Keratinocyte (primary cell): ENCODE measurements around the gene SEL1L3.

ENCODE experiments used
- EZH2 ChIP-seq: IDR thresholded peaks from one replicate; pipeline ENCODE4 v1.6.1; 2012; ENCODE audit warnings: inconsistent platforms, mild to moderate bottlenecking, low read length, moderate library complexity
- TF ChIP-seq, protein P1 (sequence below), 3 experiments: IDR thresholded peaks in 1 of 3; conservative IDR thresholded peaks in 1 of 3; optimal IDR thresholded peaks in 1 of 3; 2 replicates in 2 of 3; 3 replicates in 1 of 3; pipeline versions ENCODE3 to v1.5.1; 2011; ENCODE audit warnings: low read length in 3 of 3, mild to moderate bottlenecking in 3 of 3, moderate library complexity in 2 of 3, control low read depth in 1 of 3, inconsistent platforms in 1 of 3; ENCODE audit not compliant: insufficient read depth in 2 of 3; ENCODE audit errors: extremely low read depth in 1 of 3

DNA sequence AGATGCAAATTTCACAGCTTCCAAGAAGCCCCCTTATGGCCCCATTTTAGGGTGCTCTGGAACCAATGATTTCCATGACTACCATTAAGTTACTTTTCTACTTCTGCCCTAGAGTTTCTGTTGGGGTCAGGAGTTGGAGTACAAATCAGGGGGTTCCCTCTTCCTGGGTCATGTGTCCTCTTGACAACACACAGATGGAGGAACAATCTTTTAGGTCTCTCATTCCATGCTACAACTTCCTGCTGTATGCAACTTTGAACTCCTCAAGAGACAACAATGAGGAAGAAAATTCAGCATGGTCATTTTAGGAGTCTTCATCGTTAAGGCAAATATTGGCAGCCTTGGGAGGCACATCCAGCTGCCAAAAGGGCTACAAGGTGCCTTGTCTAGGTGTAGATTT, 79.7 kb downstream of the SEL1L3 start:
- TF ChIP-seq, protein P1, sequence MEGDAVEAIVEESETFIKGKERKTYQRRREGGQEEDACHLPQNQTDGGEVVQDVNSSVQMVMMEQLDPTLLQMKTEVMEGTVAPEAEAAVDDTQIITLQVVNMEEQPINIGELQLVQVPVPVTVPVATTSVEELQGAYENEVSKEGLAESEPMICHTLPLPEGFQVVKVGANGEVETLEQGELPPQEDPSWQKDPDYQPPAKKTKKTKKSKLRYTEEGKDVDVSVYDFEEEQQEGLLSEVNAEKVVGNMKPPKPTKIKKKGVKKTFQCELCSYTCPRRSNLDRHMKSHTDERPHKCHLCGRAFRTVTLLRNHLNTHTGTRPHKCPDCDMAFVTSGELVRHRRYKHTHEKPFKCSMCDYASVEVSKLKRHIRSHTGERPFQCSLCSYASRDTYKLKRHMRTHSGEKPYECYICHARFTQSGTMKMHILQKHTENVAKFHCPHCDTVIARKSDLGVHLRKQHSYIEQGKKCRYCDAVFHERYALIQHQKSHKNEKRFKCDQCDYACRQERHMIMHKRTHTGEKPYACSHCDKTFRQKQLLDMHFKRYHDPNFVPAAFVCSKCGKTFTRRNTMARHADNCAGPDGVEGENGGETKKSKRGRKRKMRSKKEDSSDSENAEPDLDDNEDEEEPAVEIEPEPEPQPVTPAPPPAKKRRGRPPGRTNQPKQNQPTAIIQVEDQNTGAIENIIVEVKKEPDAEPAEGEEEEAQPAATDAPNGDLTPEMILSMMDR (optimal IDR thresholded peaks at IDR 0.05 in 1 of 3, IDR thresholded peaks at IDR 0.05 in 1 of 3, conservative IDR thresholded peaks at IDR 0.05 in 1 of 3; ENCODE audit: extremely low read depth in 1 of 3, insufficient read depth in 2 of 3, low read length in 3 of 3): no peak
- no peak for TF ChIP-seq EZH2
